GM08714 (cell line): ENCODE measurements around the gene KRT24.

ENCODE experiments used
- H3K4me3 ChIP-seq: fragments of 200-500 bp; sonication (Bioruptor generic); 2 replicates; pipeline ENCODE4 v1.5.1; 2014; ENCODE audit warnings: mild to moderate bottlenecking, low read length, inconsistent platforms
- ZNF274 ChIP-seq: IDR thresholded peaks from 2 replicates; pipeline ENCODE4 v1.6.1; 2012; ENCODE audit warnings: mild to moderate bottlenecking, low read depth, low read length

The KRT24 gene

DNA sequence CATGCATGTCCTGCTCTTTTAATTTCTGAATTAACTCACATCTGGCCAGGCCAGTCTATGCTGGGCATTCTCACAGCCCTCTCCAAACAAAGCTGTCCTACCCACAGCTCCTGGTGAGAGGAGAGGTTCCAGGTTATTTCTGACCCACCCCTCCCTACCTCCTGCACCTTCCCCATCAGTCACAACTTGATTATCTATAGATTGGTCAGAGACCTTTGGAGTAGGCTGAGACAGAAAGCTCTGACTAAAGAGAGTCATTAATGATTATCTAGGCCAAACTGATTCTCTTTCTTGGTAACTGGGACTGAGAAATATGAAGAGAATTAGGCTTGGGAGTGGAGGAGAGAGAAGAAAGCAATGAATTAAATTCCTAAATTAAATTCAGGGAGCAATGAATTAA lies 37.2 kb downstream of the KRT24 start:
- TF ChIP-seq ZNF274 = no peak
- no peak overlapping the region for H3K4me3 ChIP-seq

DNA sequence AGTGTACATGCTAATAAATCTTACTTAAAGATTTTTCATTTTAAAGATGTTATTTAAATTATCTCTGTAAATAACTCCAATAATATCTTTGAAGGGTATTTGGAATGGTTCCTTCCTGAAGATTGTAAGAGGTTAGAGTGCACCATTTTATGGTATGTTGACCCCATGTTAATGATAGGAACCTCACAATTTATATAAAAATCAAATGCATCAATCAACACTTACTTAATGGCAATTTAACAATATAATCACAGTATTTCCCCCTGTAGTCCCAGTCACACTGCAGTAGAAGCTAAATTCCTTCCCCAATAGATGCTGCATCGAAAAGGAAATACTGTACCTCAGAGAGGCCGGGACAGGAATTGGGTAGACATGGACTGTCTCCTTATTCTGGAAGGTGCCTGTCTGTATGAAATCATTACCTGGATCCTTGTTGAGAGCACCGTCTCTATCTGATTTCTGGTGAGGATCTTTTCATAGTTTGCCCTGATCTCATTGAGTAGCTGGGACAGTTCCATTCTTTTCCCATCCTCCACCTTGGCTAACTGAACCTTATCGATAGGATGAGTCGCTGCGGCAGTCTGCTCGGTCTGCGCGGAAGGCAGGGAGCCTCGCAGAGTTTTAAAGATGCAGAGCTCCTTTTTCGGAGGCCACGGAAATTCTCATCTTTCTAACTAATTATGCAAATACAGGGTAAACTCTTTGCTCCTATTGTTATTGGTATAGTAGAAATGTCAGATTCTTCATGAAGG lies 38.8 kb downstream of the KRT24 start, which contains the start of gene KRT222:
Gene KRT222 (minus strand): TSS at position 596 of the 752 bp plus-strand sequence. CDS start 78 bp downstream, at position 518.
- TF ChIP-seq ZNF274 = no peak
- H3K4me3 ChIP-seq = no peak within 1 kb of the TSS

DNA sequence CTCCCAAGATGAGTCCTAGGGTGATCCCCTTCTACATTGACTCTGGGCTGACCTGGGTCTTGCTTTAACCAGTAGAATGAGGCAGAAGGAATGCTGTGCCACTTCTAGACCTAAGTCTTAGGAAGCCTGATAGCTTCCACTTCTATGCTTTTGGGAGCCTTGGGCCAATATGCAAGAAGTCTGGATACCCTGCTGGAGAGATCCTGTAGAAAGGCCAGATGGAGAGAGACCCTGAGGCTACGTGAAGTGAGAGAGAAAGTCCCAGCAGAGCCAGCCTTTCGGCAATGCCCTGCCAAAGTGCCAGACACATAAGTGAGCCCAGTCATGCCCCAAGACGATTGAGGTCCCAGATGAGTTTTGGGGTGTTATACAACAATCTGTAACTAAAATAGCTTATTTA lies 40.3 kb downstream of the KRT24 start:
- H3K4me3 ChIP-seq = no peak overlapping the region
- no peak for TF ChIP-seq ZNF274

- TF ChIP-seq ZNF274 = no peak
- H3K4me3 ChIP-seq = no peak overlapping the region
Observed at GRCh38 chr17:40659911-40660310, 43.6 kb downstream of the KRT24 start.

DNA sequence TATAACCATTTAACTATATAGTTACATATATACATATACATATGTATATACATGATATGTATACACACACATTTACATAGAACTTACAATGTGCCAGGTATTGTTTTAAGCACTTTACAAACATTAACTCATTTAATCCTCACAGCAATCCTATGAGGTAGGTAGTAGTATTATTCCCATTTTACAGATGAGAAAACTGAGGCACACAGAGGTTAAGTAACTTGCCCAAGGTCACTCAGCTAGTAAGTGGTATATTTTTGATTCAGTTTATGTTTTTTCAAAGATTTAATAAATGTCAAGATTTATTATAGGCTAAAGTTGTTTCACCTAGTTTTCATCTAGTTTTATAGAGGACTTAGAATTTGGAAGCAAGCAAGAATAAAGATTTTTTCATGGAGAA lies 45.2 kb downstream of the KRT24 start:
- TF ChIP-seq ZNF274 = no peak
- no peak overlapping the region for H3K4me3 ChIP-seq

GRCh38 chr17:40651939-40652338 lies 51.6 kb downstream of the KRT24 start:
- TF ChIP-seq ZNF274 = no peak
- no peak overlapping the region for H3K4me3 ChIP-seq

- no peak for TF ChIP-seq ZNF274
- peak overlapping the region; percentile 91 for H3K4me3 ChIP-seq
Observed at GRCh38 chr17:40648384-40648968, 55.1 kb downstream of the KRT24 start.
